Panc1 (cell line): ENCODE measurements around the gene SNTG2. TPM values are rescaled to one million over a fixed set of nuclear protein-coding genes. Genes with fewer than 3 reads are reported as not detected.

ENCODE experiments used
- ATAC-seq: fragments of 200-7000 bp; cut with Tn5 transposase; 2 replicates; pipeline ENCODE4 v1.9.1; 2020; ENCODE audit warnings: mild to moderate bottlenecking, moderate library complexity
- BruUV-seq: library from RNA; stranded (reverse); fragments of 400-500 nt; replicated peaks from 2 replicates; lab custom pipeline; 2021; lab: Mats Ljungman, UMichigan
- CTCF ChIA-PET: fragments of 300-600 bp; sonication (Branson Sonifier 250); formaldehyde crosslinking; loops from one replicate; lab custom pipeline; 2022; ENCODE audit warnings: antibody characterized with exemption; lab: Charles Lee
- POLR2A ChIA-PET: fragments of 300-600 bp; sonication (Branson Sonifier 250); formaldehyde crosslinking; loops from one replicate; lab custom pipeline; 2022; ENCODE audit warnings: antibody characterized with exemption; lab: Charles Lee
- DNase-seq: peaks from one replicate; pipeline ENCODE4 v3.0.0-alpha.2; 2010; ENCODE audit warnings: low read depth, low spot score
- H3K27ac ChIP-seq: 2 replicates; pipeline ENCODE4 v1.5.1; 2011; ENCODE audit warnings: mild to moderate bottlenecking, low read length, inconsistent platforms
- H3K27me3 ChIP-seq: fragments of 200-500 bp; sonication (Bioruptor generic); 2 replicates; pipeline ENCODE4 v1.6.0; 2014; ENCODE audit warnings: low read length, inconsistent platforms; ENCODE audit not compliant: control insufficient read depth, insufficient read depth
- H3K36me3 ChIP-seq: fragments of 200-500 bp; sonication (Bioruptor generic); 2 replicates; pipeline ENCODE4 v1.5.1; 2014; ENCODE audit warnings: inconsistent platforms, mild to moderate bottlenecking, low read length, moderate library complexity; ENCODE audit not compliant: control insufficient read depth, insufficient read depth
- H3K4me1 ChIP-seq: 2 replicates; pipeline ENCODE4 v1.5.1; 2011; ENCODE audit warnings: inconsistent platforms, mild to moderate bottlenecking, low read length, moderate library complexity; ENCODE audit not compliant: control insufficient read depth, insufficient read depth
- H3K4me3 ChIP-seq, 2 experiments: 2 replicates each; pipeline ENCODE4 v1.5.1; 2011 to 2012; ENCODE audit warnings: low read depth in 2 of 2, low read length in 2 of 2, mild to moderate bottlenecking in 2 of 2, inconsistent platforms in 1 of 2, moderate library complexity in 1 of 2
- H3K9me3 ChIP-seq: fragments of 200-500 bp; sonication (Bioruptor generic); 2 replicates; pipeline ENCODE4 v1.5.1; 2014; ENCODE audit warnings: low read depth, mild to moderate bottlenecking, inconsistent platforms, low read length, moderate library complexity; ENCODE audit not compliant: control insufficient read depth, insufficient read depth
- POLR2AphosphoS5 ChIP-seq: IDR thresholded peaks from 2 replicates; pipeline ENCODE4 v1.6.1; 2012; ENCODE audit warnings: mild to moderate bottlenecking, low read depth, low read length, moderate library complexity
- SIN3A ChIP-seq: IDR thresholded peaks from 2 replicates; pipeline ENCODE4 v1.6.1; 2012; ENCODE audit warnings: low read depth, mild to moderate bottlenecking, low read length, moderate library complexity, borderline replicate concordance; ENCODE audit not compliant: insufficient read depth
- TCF7L2 ChIP-seq: IDR thresholded peaks from 2 replicates; pipeline ENCODE4 v1.6.1; 2011; ENCODE audit warnings: mild to moderate bottlenecking, low read depth, low read length, inconsistent platforms
- in situ Hi-C: cut with HindIII; loops from 2 replicates; pipeline ENCODE4 v1.10.0; 2016; ENCODE audit warnings: low sequenced_read_pairs, low pct_unique_long_range_greater_than_20kb
- intact Hi-C: fragments of 100-400 bp; cut with micrococcal nuclease; formaldehyde crosslinking; loops from one replicate; pipeline ENCODE4 v1.10.0; 2022; ENCODE audit not compliant: unreplicated experiment
- total RNA-seq: library from RNA; stranded (reverse); gene quantifications from one replicate; pipeline ENCODE4 v1.2.1, GENCODE V29; 2021; ENCODE audit not compliant: unreplicated experiment
- TF ChIP-seq, protein P1 (sequence below): fragments of 450-650 bp; IDR thresholded peaks from 2 replicates; pipeline ENCODE4 v1.5.1; 2017; ENCODE audit warnings: mild to moderate bottlenecking
- TF ChIP-seq, protein P2 (sequence below), 2 experiments: IDR thresholded peaks; 2 replicates each; pipeline ENCODE4 v1.6.1; 2011 to 2012; ENCODE audit warnings: low read depth in 2 of 2, control low read depth in 1 of 2, low read length in 1 of 2, mild to moderate bottlenecking in 1 of 2, moderate library complexity in 1 of 2; ENCODE audit not compliant: insufficient read depth in 1 of 2

The SNTG2 gene
- total RNA-seq, 1 experiment from 2014 or later: not detected

DNA sequence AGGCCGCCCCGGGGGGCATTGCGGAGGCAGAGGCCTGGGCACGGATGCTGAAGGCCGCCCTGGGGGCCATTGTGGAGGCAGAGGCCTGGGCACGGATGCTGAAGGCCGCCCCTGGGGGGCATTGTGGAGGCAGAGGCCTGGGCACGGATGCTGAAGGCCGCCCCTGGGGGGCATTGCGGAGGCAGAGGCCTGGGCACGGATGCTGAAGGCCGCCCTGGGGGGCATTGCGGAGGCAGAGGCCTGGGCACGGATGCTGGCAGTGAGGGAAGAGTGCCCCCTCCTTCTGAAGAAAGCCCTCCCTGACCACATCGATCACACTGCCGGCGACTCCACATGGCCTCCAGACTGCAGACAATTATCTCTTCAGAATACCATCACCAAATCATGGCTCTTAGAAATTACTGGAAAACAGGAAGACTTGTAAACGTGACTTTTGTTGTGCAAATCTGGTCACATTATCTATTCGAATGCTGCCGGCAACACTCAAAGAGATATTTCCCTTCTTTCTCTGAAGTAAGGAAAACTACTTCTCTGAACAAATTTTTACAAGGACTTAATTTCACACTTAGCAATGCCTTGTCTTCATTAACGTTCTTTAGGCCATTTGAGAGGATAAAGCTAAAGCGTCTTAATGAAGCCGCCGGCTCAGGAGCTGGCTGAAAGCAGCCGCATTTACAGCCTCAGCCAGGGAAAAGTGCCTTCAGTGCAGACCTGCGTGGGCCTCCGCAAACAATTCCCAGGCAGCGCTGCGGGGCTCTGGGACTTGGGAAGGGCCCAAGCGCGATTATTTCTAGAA is 18.1 kb upstream of the SNTG2 start:
- H3K27me3 ChIP-seq: no peaks in the 10 kb centered on the region
- no peak for DNase-seq
- no peaks in the 10 kb centered on the region for H3K9me3 ChIP-seq
- ChIA-PET POLR2A (no interaction called here), CTCF (no interaction called here)
- no peak for ATAC-seq
- no peaks in the 10 kb centered on the region for H3K36me3 ChIP-seq
- intact Hi-C loops: no loop called here
- BruUV-seq: no TSS peak
- H3K27ac ChIP-seq: no peak overlapping the region
- H3K4me3 ChIP-seq: no peak overlapping the region
- H3K4me1 ChIP-seq: no peaks in the 10 kb centered on the region
- no peak for TF ChIP-seq POLR2AphosphoS5
- in situ Hi-C loops: no loop called here

DNA sequence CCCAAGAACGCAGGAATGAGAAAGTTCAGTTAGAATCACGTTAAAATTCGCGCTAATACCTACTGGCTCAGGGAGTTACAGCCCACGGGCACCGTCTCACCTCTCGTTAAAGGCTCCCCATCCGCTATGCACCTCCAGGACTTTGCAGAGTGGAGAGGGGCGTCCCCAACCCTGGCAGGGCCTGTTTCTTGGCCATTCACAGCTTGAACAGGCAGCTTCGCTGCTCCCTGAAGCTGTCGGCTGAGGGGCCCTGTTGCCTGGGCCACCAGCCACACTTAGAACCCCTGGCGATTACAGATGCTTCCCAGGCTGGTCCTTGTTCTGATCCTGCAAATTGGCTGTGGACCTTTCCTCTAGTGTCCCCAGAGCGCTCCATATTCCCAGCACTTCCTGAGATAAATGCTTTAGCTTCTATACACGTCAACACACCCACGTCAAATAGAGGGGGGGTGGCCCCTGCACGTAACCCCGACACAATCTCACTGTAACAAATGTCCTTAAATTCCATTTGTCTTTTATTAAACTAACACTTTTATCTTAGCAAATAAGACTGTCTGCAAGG is 16.8 kb upstream of the SNTG2 start:
- Histone ChIP-seq H3K4me3 (no peak overlapping the region), H3K27me3 (no peaks in the 10 kb centered on the region), H3K9me3 (no peaks in the 10 kb centered on the region), H3K27ac (no peak overlapping the region), H3K36me3 (no peaks in the 10 kb centered on the region), H3K4me1 (no peaks in the 10 kb centered on the region)
- ChIA-PET CTCF (no interaction called here), POLR2A (no interaction called here)
- in situ Hi-C loops: no loop called here
- intact Hi-C loops: no loop called here
- TF ChIP-seq, protein P1, sequence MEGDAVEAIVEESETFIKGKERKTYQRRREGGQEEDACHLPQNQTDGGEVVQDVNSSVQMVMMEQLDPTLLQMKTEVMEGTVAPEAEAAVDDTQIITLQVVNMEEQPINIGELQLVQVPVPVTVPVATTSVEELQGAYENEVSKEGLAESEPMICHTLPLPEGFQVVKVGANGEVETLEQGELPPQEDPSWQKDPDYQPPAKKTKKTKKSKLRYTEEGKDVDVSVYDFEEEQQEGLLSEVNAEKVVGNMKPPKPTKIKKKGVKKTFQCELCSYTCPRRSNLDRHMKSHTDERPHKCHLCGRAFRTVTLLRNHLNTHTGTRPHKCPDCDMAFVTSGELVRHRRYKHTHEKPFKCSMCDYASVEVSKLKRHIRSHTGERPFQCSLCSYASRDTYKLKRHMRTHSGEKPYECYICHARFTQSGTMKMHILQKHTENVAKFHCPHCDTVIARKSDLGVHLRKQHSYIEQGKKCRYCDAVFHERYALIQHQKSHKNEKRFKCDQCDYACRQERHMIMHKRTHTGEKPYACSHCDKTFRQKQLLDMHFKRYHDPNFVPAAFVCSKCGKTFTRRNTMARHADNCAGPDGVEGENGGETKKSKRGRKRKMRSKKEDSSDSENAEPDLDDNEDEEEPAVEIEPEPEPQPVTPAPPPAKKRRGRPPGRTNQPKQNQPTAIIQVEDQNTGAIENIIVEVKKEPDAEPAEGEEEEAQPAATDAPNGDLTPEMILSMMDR: no peak
- TF ChIP-seq TCF7L2: no peak
- TF ChIP-seq, protein P2, sequence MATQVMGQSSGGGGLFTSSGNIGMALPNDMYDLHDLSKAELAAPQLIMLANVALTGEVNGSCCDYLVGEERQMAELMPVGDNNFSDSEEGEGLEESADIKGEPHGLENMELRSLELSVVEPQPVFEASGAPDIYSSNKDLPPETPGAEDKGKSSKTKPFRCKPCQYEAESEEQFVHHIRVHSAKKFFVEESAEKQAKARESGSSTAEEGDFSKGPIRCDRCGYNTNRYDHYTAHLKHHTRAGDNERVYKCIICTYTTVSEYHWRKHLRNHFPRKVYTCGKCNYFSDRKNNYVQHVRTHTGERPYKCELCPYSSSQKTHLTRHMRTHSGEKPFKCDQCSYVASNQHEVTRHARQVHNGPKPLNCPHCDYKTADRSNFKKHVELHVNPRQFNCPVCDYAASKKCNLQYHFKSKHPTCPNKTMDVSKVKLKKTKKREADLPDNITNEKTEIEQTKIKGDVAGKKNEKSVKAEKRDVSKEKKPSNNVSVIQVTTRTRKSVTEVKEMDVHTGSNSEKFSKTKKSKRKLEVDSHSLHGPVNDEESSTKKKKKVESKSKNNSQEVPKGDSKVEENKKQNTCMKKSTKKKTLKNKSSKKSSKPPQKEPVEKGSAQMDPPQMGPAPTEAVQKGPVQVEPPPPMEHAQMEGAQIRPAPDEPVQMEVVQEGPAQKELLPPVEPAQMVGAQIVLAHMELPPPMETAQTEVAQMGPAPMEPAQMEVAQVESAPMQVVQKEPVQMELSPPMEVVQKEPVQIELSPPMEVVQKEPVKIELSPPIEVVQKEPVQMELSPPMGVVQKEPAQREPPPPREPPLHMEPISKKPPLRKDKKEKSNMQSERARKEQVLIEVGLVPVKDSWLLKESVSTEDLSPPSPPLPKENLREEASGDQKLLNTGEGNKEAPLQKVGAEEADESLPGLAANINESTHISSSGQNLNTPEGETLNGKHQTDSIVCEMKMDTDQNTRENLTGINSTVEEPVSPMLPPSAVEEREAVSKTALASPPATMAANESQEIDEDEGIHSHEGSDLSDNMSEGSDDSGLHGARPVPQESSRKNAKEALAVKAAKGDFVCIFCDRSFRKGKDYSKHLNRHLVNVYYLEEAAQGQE (IDR thresholded peaks at IDR 0.05; ENCODE audit: insufficient read depth in 1 of 2, low read depth in 2 of 2, low read length in 1 of 2): no peak
- TF ChIP-seq POLR2AphosphoS5: no peak
- TF ChIP-seq SIN3A: no peak
- ATAC-seq: no peak
- BruUV-seq: no TSS peak
- no peak for DNase-seq

DNA sequence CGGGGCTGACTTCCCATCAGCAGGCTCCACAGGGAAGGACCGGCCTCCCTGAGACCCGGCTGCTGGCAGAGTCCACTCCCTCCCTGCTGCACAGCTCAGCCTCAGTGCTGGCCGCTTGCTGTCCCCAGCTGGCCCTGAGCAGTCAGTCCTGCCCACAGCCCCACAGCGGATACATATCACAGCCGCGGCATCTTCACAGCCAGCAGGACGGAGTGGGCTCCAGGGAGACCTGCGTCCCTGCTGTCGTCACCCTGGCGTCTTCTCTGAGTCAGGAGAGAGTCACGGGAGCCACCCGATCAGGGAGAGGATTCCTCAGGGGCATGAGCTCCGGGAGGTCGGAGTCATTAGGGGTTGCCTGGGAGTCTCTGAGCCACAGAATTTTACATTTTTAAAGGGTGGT is 13.1 kb upstream of the SNTG2 start:
- no peak for ATAC-seq
- no peak for TF ChIP-seq TCF7L2
- TF ChIP-seq SIN3A: no peak
- TF ChIP-seq, protein P1: no peak
- TF ChIP-seq, protein P2 (IDR thresholded peaks at IDR 0.05; ENCODE audit: insufficient read depth in 1 of 2, low read depth in 2 of 2, low read length in 1 of 2): no peak
- no peak for TF ChIP-seq POLR2AphosphoS5

More for the DNA sequence above, 13.1 kb upstream of the SNTG2 start:
- DNase-seq: no peak
- Histone ChIP-seq H3K27ac (no peak overlapping the region), H3K4me1 (no peaks in the 10 kb centered on the region), H3K9me3 (no peaks in the 10 kb centered on the region), H3K4me3 (no peak overlapping the region), H3K36me3 (no peaks in the 10 kb centered on the region), H3K27me3 (no peaks in the 10 kb centered on the region)
- POLR2A ChIA-PET: no interaction called here
- CTCF ChIA-PET: no interaction called here
- in situ Hi-C loops: no loop called here
- BruUV-seq: no TSS peak
- intact Hi-C loops: no loop called here
